ENCODE results near the gene EFNB3. TPM values are rescaled to one million over a fixed set of nuclear protein-coding genes. Genes with fewer than 3 reads are reported as not detected.

EFNB3 gene
- total RNA-seq, 2 experiments from 2014 or later, result not detected

DNA sequence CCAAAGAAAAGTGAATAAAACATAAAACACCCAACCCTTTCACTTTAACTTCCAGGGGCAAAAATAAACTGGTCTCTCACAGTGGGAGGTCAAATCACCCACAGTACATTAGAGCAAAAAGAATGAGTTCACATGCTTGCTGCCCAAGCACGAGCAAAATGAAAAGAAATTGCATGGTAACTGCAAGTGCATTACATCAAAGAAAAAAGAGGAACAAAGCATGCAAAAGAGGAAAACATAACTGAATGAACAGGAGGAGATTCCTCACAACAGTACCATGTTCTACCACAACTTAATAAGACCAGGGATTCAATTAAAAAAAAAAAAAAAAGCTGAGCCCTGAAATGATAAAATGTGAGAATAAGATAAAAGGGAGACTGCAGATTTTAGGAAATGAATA, 24.8 kb downstream of the EFNB3 start:
- Mint-ChIP-seq H3K9me3 (no peaks in the 10 kb centered on the region), H3K36me3 (ENCODE audit: low read depth) (no peaks in the 10 kb centered on the region), H3K4me3 (no peak overlapping the region), H3K4me1 (ENCODE audit: low read depth) (no peaks in the 10 kb centered on the region), H3K27ac (no peak overlapping the region), H3K27me3 (peaks cover 4% of the 10 kb centered on the region)
- CTCF ChIA-PET, result interaction anchor here (0.7 kb wide), 1 partner anchor 14 kb away, joined by 3 read pairs; no protein-coding TSS in a partner anchor
- DNase-seq (no peak), ATAC-seq (no peak)
- TF ChIP-seq, protein P1, sequence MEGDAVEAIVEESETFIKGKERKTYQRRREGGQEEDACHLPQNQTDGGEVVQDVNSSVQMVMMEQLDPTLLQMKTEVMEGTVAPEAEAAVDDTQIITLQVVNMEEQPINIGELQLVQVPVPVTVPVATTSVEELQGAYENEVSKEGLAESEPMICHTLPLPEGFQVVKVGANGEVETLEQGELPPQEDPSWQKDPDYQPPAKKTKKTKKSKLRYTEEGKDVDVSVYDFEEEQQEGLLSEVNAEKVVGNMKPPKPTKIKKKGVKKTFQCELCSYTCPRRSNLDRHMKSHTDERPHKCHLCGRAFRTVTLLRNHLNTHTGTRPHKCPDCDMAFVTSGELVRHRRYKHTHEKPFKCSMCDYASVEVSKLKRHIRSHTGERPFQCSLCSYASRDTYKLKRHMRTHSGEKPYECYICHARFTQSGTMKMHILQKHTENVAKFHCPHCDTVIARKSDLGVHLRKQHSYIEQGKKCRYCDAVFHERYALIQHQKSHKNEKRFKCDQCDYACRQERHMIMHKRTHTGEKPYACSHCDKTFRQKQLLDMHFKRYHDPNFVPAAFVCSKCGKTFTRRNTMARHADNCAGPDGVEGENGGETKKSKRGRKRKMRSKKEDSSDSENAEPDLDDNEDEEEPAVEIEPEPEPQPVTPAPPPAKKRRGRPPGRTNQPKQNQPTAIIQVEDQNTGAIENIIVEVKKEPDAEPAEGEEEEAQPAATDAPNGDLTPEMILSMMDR (IDR thresholded peaks at IDR 0.05), result no peak
- POLR2A ChIA-PET, result interaction anchor here (1.2 kb wide), 1 partner anchor 15 kb away, joined by 3 read pairs; no protein-coding TSS in a partner anchor
- intact Hi-C loops (cut with micrococcal nuclease), result no loop called here

DNA sequence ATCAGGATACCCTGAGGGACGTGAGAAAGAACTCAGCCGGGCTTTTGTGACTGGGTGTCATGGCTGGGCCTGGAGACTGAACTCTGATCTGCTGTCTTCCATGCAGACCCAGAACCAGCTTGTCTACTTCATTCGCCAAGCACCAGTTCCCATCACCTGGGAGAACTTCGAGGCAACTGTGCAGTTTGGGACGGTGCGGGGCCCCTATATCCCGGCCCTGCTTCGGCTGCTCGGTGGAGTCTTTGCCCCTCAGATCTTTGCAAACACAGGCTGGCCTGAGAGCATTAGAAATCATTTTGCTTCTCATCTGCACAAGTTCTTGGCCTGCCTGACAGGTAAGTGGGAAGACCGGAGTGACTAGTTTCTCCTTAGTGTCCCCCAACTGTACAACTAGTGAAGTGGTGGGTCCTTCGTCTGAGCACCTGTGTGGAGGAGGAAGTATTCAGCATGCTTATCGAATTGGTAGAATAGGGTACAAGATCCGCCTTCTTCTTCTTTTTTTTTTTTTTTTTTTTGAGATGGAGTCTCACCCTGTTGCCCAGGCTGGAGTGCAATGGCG, 28.1 kb downstream of the EFNB3 start:
- TF ChIP-seq, protein P1 (IDR thresholded peaks at IDR 0.05), result no peak
- CTCF ChIA-PET, result interaction anchor here (2.1 kb wide), 1 partner anchor 10 kb away, joined by 10 read pairs; no protein-coding TSS in a partner anchor
- no peaks in the 10 kb centered on the region for H3K9me3 Mint-ChIP-seq
- H3K27me3 Mint-ChIP-seq, result peaks cover 1% of the 10 kb centered on the region
- ATAC-seq, result no peak
- H3K27ac Mint-ChIP-seq, result no peak overlapping the region
- POLR2A ChIA-PET, result no interaction called here
- intact Hi-C loops (cut with micrococcal nuclease), result no loop called here
- H3K4me1 Mint-ChIP-seq (ENCODE audit: low read depth), result no peaks in the 10 kb centered on the region
- H3K36me3 Mint-ChIP-seq (ENCODE audit: low read depth), result no peaks in the 10 kb centered on the region
- H3K4me3 Mint-ChIP-seq, result no peak overlapping the region
- DNase-seq, result no peak

DNA sequence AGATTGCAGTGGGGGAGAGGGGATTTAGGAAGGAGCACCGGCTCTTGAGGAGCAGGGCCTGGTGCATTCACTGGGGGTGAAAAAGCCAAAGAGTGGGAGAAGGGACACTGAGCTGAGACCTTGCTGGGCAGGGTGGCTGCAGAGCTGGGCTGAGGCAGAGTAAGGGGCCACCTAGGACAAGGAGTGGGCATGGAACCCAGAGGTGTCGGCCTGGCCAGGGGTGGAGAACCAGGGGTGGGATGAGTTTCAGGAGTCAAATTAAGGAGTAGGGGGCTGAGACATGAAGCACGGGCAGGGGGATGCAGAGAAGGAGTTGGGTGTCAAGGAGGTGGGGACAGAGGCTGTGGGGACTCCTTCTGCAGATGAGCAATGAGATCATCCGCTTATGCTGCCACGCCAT, 32.6 kb downstream of the EFNB3 start:
- no peaks in the 10 kb centered on the region for H3K4me1 Mint-ChIP-seq (ENCODE audit: low read depth)
- no peak for DNase-seq
- no peaks in the 10 kb centered on the region for H3K9me3 Mint-ChIP-seq
- ATAC-seq, result no peak
- ChIA-PET CTCF (interaction anchor here (1.0 kb wide), 1 partner anchor 252 kb away, joined by 4 read pairs; no protein-coding TSS in a partner anchor), POLR2A (no interaction called here)
- TF ChIP-seq, protein P1 (IDR thresholded peaks at IDR 0.05), result no peak
- H3K4me3 Mint-ChIP-seq, result no peak overlapping the region
- intact Hi-C loops (cut with micrococcal nuclease), result no loop called here
- peaks cover 7% of the 10 kb centered on the region for H3K27me3 Mint-ChIP-seq
- H3K27ac Mint-ChIP-seq, result no peak overlapping the region
- no peaks in the 10 kb centered on the region for H3K36me3 Mint-ChIP-seq (ENCODE audit: low read depth)

DNA sequence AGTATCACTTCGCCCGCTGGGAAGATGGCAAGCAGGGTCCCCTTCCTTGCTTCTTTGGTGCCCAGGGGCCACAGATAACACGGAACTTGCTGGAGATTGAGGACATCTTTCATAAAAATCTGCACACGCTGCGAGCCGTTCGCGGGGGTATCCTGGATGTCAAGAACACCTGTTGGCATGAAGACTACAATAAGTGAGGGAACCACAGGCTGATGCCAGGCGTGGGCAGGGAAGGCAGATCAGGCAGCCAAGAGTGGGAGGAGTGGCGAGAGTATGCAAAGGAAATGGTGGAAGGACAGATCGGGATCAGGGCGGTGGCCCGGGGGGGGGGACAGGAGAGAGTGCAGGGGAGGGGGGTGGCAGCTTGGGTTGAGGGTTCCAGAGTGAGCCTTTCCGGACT, 34.7 kb downstream of the EFNB3 start:
- ChIA-PET POLR2A (no interaction called here), CTCF (no interaction called here)
- Mint-ChIP-seq H3K4me3 (no peak overlapping the region), H3K27me3 (peaks cover 7% of the 10 kb centered on the region), H3K4me1 (ENCODE audit: low read depth) (no peaks in the 10 kb centered on the region), H3K27ac (no peak overlapping the region), H3K9me3 (no peaks in the 10 kb centered on the region), H3K36me3 (ENCODE audit: low read depth) (no peaks in the 10 kb centered on the region)
- TF ChIP-seq, protein P1 (IDR thresholded peaks at IDR 0.05), result no peak
- intact Hi-C loops (cut with micrococcal nuclease), result loop anchor here (10.0 kb wide), 1 partner anchor 75 kb away; no protein-coding TSS in a partner anchor
- DNase-seq, result no peak
- ATAC-seq, result no peak

DNA sequence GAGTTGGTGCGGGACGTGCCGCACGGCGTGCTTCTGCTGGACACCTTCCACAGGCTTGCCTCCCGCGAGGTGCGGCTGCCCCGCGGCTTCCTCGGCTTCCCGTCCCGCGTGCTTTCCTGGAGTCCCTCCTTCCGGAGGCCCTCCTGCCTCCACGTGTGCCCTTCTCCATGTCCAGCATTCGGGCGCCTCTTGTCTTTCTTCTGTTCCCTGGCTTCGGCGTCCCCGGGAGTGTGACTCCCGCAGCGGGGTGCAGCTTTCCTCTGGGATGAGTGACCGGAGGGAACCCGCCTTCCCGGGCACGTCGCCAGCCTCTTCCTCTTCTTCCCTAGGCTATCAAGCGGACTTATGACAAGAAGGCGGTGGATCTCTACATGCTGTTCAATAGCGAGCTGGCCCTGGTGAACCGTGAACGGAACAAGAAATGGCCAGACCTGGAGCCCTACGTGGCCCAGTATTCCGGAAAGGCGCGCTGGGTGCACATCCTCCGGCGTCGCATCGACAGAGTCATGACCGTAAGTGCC, 35.5 kb downstream of the EFNB3 start:
- intact Hi-C loops (cut with micrococcal nuclease), result loop anchor here (10.0 kb wide), 1 partner anchor 74 kb away; no protein-coding TSS in a partner anchor
- Mint-ChIP-seq H3K9me3 (no peaks in the 10 kb centered on the region), H3K36me3 (ENCODE audit: low read depth) (no peaks in the 10 kb centered on the region), H3K4me3 (no peak overlapping the region), H3K27me3 (peaks cover 7% of the 10 kb centered on the region), H3K4me1 (ENCODE audit: low read depth) (no peaks in the 10 kb centered on the region), H3K27ac (no peak overlapping the region)
- TF ChIP-seq, protein P1 (IDR thresholded peaks at IDR 0.05), result no peak
- ATAC-seq (no peak), DNase-seq (no peak)
- CTCF ChIA-PET, result no interaction called here
- POLR2A ChIA-PET, result no interaction called here
